HCT116 (cell line): ENCODE results near the gene EEPD1. TPM values are rescaled to one million over a fixed set of nuclear protein-coding genes. Genes with fewer than 3 reads are reported as not detected.

Experiments used
- ATAC-seq: fragments of 200-7000 bp; cut with Tn5 transposase; 2 replicates; pipeline ENCODE4 v1.9.1; 2020; ENCODE audit warnings: mild to moderate bottlenecking, moderate library complexity
- BruUV-seq: library from RNA; stranded (reverse); fragments of 400-500 nt; replicated peaks from 2 replicates; lab custom pipeline; 2021; lab: Mats Ljungman, UMichigan
- CTCF ChIA-PET: fragments of 300-600 bp; sonication (Branson Sonifier 250); formaldehyde crosslinking; loops from one replicate; lab custom pipeline; 2021; ENCODE audit warnings: antibody characterized with exemption; lab: Charles Lee
- POLR2A ChIA-PET: fragments of 300-600, 350-600 bp; sonication (Branson Sonifier 250); formaldehyde crosslinking; loops from one replicate; lab custom pipeline; 2021; ENCODE audit warnings: antibody characterized with exemption; lab: Charles Lee
- RAD21 ChIA-PET, 2 experiments: fragments of 300-600 bp; sonication (Branson Sonifier 250); formaldehyde crosslinking; loops; one replicate each; lab custom pipeline; 2023; ENCODE audit warnings: low total read pairs in 2 of 2; ENCODE audit not compliant: uncharacterized antibody in 2 of 2, unreplicated experiment in 2 of 2, low non-redundant PET in 1 of 2; lab: Charles Lee
- DNase-seq: peaks from one replicate; pipeline ENCODE4 v3.0.0-alpha.2; 2010; ENCODE audit warnings: low read depth, low spot score
- H2AFZ ChIP-seq: fragments of 200-600 bp; shearing (Covaris generic), sonication (generic); 2 replicates; pipeline ENCODE4 v1.6.1; 2017; ENCODE audit warnings: low read depth, mixed run types, mixed read lengths, antibody characterized with exemption, low read length; ENCODE audit not compliant: poor library complexity, severe bottlenecking
- H3K27ac ChIP-seq: 2 replicates; pipeline ENCODE4 v1.5.1; 2012; ENCODE audit warnings: low read depth, low read length
- H3K27me3 ChIP-seq: fragments of 200-600 bp; sonication (generic); 2 replicates; pipeline ENCODE4 v1.6.1; 2016; ENCODE audit warnings: mixed run types, low read length, mixed read lengths; ENCODE audit not compliant: insufficient read depth
- H3K36me3 ChIP-seq, 2 experiments: fragments of 200-500 bp in 1 of 2; fragments of 200-600 bp in 1 of 2; sonication (Bioruptor generic) in 1 of 2; sonication (generic) in 1 of 2; 2 replicates each; pipeline versions ENCODE4 v1.5.1 to v1.6.1; 2014 to 2016; ENCODE audit warnings: low read length in 2 of 2, inconsistent platforms in 1 of 2, mixed read lengths in 1 of 2, mixed run types in 1 of 2; ENCODE audit not compliant: insufficient read depth in 2 of 2, control insufficient read depth in 1 of 2
- H3K4me1 ChIP-seq, 2 experiments: fragments of 200-600 bp in 1 of 2; sonication (generic) in 1 of 2; 2 replicates each; pipeline versions ENCODE4 v1.5.1 to v1.6.1; 2012 to 2017; ENCODE audit warnings: low read length in 2 of 2, inconsistent platforms in 1 of 2, mild to moderate bottlenecking in 1 of 2, mixed read lengths in 1 of 2, mixed run types in 1 of 2, moderate library complexity in 1 of 2; ENCODE audit not compliant: insufficient read depth in 2 of 2, control insufficient read depth in 1 of 2
- H3K4me2 ChIP-seq: fragments of 200-600 bp; sonication (generic); 2 replicates; pipeline ENCODE4 v1.6.1; 2017; ENCODE audit warnings: mixed run types, low read length, mixed read lengths
- H3K4me3 ChIP-seq, 2 experiments: fragments of 200-600 bp in 1 of 2; sonication (generic) in 1 of 2; replicated peaks in 1 of 2; 2 replicates each; pipeline ENCODE4 v1.5.1; 2011 to 2016; ENCODE audit warnings: low read length in 2 of 2, control low read depth in 1 of 2, low read depth in 1 of 2, mild to moderate bottlenecking in 1 of 2, mixed read lengths in 1 of 2, mixed run types in 1 of 2
- H3K79me2 ChIP-seq: fragments of 200-600 bp; sonication (generic); 2 replicates; pipeline ENCODE4 v1.6.1; 2017; ENCODE audit warnings: mild to moderate bottlenecking, mixed run types, low read length, moderate library complexity, mixed read lengths; ENCODE audit not compliant: insufficient read depth
- H3K9ac ChIP-seq: fragments of 200-600 bp; sonication (generic); 2 replicates; pipeline ENCODE4 v1.6.1; 2016; ENCODE audit warnings: low read length, mixed read lengths
- H3K9me2 ChIP-seq: fragments of 200-600 bp; sonication (generic), shearing (Covaris generic); 2 replicates; pipeline ENCODE4 v1.6.1; 2017; ENCODE audit warnings: mixed run types, mild to moderate bottlenecking, moderate library complexity; ENCODE audit not compliant: insufficient read depth
- H3K9me3 ChIP-seq, 2 experiments: fragments of 200-500 bp in 1 of 2; fragments of 200-600 bp in 1 of 2; sonication (Bioruptor generic) in 1 of 2; sonication (generic) in 1 of 2; 2 replicates each; pipeline ENCODE4 v1.6.1; 2014 to 2017; ENCODE audit warnings: low read length in 2 of 2, mixed read lengths in 2 of 2, inconsistent platforms in 1 of 2, low read depth in 1 of 2, mild to moderate bottlenecking in 1 of 2, mixed run types in 1 of 2, moderate library complexity in 1 of 2; ENCODE audit not compliant: control insufficient read depth in 1 of 2, insufficient read depth in 1 of 2
- H4K20me1 ChIP-seq: fragments of 200-600 bp; sonication (generic), shearing (Covaris generic); 2 replicates; pipeline ENCODE4 v1.6.1; 2017; ENCODE audit warnings: mixed run types, mild to moderate bottlenecking, moderate library complexity; ENCODE audit not compliant: insufficient read depth
- CEBPB ChIP-seq: IDR thresholded peaks from 2 replicates; pipeline ENCODE4 v1.6.1; 2012; ENCODE audit warnings: low read depth
- EZH2 ChIP-seq: fragments of 200-600 bp; sonication (generic); IDR thresholded peaks from 2 replicates; pipeline ENCODE4 v1.6.1; 2017; ENCODE audit warnings: antibody characterized with exemption, mixed run types
- JUND ChIP-seq: IDR thresholded peaks from 2 replicates; pipeline ENCODE4 v1.6.1; 2012
- POLR2AphosphoS5 ChIP-seq: IDR thresholded peaks from 2 replicates; pipeline ENCODE4 v1.6.1; 2011; ENCODE audit warnings: mild to moderate bottlenecking, low read depth, low read length, moderate library complexity
- ZFX ChIP-seq: fragments of 450-650 bp; IDR thresholded peaks from 2 replicates; pipeline ENCODE4 v1.6.1; 2017
- intact Hi-C: fragments of 100-400 bp; cut with micrococcal nuclease; formaldehyde crosslinking; loops from 2 replicates; pipeline ENCODE4 v1.10.0; 2022
- total RNA-seq: library from RNA; stranded (reverse); gene quantifications from one replicate; pipeline ENCODE4 v1.2.1, GENCODE V29; 2021; ENCODE audit not compliant: unreplicated experiment
- TF ChIP-seq, protein P1 (sequence below): IDR thresholded peaks from 2 replicates; pipeline ENCODE4 v1.6.1; 2012
- TF ChIP-seq, protein P2 (sequence below), 3 experiments: fragments of 200-600 bp in 1 of 3; sonication (generic) in 1 of 3; IDR thresholded peaks in 2 of 3; conservative IDR thresholded peaks in 1 of 3; 2 replicates each; pipeline ENCODE4 v1.5.1; 2012 to 2017; ENCODE audit warnings: low read depth in 2 of 3, low read length in 2 of 3, antibody characterized with exemption in 1 of 3, borderline replicate concordance in 1 of 3, control low read depth in 1 of 3, mild to moderate bottlenecking in 1 of 3, mixed read lengths in 1 of 3, mixed run types in 1 of 3, moderate library complexity in 1 of 3; ENCODE audit not compliant: insufficient read depth in 1 of 3

Gene EEPD1
- total RNA-seq, 1 experiment from 2014 or later = 4.2 TPM

DNA sequence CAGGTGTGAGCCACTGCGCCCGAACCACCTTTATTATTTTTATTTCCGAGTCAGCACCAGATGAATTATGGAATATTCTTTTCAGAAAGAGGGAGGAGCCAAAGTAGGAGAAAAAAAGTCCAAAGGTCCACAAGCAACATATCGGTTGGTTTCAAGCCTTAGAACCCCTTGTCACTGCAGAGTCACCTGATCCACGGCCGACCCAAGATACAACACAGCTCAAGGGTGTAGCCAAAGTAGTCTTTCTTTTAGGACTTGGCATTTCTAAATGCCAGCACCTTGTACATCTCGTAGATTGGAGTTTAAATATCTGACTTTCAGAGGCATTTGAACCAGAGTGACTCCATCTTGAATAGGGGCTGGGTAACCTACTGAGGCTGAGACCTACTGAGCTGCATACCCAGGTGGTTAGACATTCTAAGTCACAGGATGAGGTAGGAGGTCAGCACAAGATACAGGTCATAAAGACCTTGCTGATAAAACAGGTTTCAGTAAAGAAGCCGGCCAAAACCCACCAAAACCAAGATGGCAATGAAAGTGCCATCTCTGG, 122.8 kb downstream of the EEPD1 start:
- ChIA-PET POLR2A (no interaction called here), CTCF (no interaction called here), RAD21 (no interaction called here)
- Histone ChIP-seq H3K9me2 (no peaks in the 10 kb centered on the region), H3K27me3 (no peaks in the 10 kb centered on the region), H3K27ac (no peak overlapping the region), H3K79me2 (no peaks in the 10 kb centered on the region), H4K20me1 (no peaks in the 10 kb centered on the region), H3K4me1 (peaks cover 11 to 19% of the 10 kb centered on the region in 2 experiments), H2AFZ (no peak overlapping the region), H3K4me3 (no peak overlapping the region), H3K9ac (no peak overlapping the region), H3K4me2 (no peak overlapping the region), H3K36me3 (no peaks in the 10 kb centered on the region), H3K9me3 (no peaks in the 10 kb centered on the region)
- DNase-seq = no peak
- no peak for ATAC-seq
- BruUV-seq = no TSS peak
- TF ChIP-seq, protein P1, sequence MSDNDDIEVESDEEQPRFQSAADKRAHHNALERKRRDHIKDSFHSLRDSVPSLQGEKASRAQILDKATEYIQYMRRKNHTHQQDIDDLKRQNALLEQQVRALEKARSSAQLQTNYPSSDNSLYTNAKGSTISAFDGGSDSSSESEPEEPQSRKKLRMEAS = no peak
- TF ChIP-seq, protein P2, sequence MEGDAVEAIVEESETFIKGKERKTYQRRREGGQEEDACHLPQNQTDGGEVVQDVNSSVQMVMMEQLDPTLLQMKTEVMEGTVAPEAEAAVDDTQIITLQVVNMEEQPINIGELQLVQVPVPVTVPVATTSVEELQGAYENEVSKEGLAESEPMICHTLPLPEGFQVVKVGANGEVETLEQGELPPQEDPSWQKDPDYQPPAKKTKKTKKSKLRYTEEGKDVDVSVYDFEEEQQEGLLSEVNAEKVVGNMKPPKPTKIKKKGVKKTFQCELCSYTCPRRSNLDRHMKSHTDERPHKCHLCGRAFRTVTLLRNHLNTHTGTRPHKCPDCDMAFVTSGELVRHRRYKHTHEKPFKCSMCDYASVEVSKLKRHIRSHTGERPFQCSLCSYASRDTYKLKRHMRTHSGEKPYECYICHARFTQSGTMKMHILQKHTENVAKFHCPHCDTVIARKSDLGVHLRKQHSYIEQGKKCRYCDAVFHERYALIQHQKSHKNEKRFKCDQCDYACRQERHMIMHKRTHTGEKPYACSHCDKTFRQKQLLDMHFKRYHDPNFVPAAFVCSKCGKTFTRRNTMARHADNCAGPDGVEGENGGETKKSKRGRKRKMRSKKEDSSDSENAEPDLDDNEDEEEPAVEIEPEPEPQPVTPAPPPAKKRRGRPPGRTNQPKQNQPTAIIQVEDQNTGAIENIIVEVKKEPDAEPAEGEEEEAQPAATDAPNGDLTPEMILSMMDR (IDR thresholded peaks at IDR 0.05 in 2 of 3, conservative IDR thresholded peaks at IDR 0.05 in 1 of 3; ENCODE audit: borderline replicate concordance in 1 of 3, insufficient read depth in 1 of 3, low read depth in 2 of 3, low read length in 2 of 3) = no peak
- TF ChIP-seq EZH2 (no peak), CEBPB (no peak), POLR2AphosphoS5 (no peak), ZFX (no peak), JUND (no peak)
- intact Hi-C loops = no loop called here
